ENCODE measurements around the gene MFSD6.

Gene MFSD6

GRCh38 chr2:190365499-190366204 is 42.5 kb upstream of the MFSD6 start:
- TF ChIP-seq, protein P1, sequence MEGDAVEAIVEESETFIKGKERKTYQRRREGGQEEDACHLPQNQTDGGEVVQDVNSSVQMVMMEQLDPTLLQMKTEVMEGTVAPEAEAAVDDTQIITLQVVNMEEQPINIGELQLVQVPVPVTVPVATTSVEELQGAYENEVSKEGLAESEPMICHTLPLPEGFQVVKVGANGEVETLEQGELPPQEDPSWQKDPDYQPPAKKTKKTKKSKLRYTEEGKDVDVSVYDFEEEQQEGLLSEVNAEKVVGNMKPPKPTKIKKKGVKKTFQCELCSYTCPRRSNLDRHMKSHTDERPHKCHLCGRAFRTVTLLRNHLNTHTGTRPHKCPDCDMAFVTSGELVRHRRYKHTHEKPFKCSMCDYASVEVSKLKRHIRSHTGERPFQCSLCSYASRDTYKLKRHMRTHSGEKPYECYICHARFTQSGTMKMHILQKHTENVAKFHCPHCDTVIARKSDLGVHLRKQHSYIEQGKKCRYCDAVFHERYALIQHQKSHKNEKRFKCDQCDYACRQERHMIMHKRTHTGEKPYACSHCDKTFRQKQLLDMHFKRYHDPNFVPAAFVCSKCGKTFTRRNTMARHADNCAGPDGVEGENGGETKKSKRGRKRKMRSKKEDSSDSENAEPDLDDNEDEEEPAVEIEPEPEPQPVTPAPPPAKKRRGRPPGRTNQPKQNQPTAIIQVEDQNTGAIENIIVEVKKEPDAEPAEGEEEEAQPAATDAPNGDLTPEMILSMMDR (IDR thresholded peaks at IDR 0.05; ENCODE audit: low read depth, low read length), result no peak
- no peak for DNase-seq (ENCODE audit: low read depth in 2 of 2)

GRCh38 chr2:190366248-190366753 is 41.9 kb upstream of the MFSD6 start:
- no peak for DNase-seq (ENCODE audit: low read depth in 2 of 2)
- TF ChIP-seq, protein P1 (IDR thresholded peaks at IDR 0.05; ENCODE audit: low read depth, low read length), result no peak
- H3K4me3 ChIP-seq (replicated peaks in 1 of 2; ENCODE audit: low read depth in 2 of 2, low read length in 2 of 2), result no peak overlapping the region

More at GRCh38 chr2:190365499-190366204, 42.5 kb upstream of the MFSD6 start:
- H3K4me3 ChIP-seq (replicated peaks in 1 of 2; ENCODE audit: low read depth in 2 of 2, low read length in 2 of 2), result no peak overlapping the region

GRCh38 chr2:190367091-190367490 is 41.1 kb upstream of the MFSD6 start:
- no peak overlapping the region for H3K4me3 ChIP-seq (replicated peaks in 1 of 2; ENCODE audit: low read depth in 2 of 2, low read length in 2 of 2)
- DNase-seq (ENCODE audit: low read depth in 2 of 2), result no peak
- TF ChIP-seq, protein P1 (IDR thresholded peaks at IDR 0.05; ENCODE audit: low read depth, low read length), result no peak

GRCh38 chr2:190369635-190370034 is 38.5 kb upstream of the MFSD6 start:
- TF ChIP-seq, protein P1 (IDR thresholded peaks at IDR 0.05; ENCODE audit: low read depth, low read length), result no peak
- no peak for DNase-seq (ENCODE audit: low read depth in 2 of 2)

GRCh38 chr2:190376083-190376482 is 32.1 kb upstream of the MFSD6 start:
- DNase-seq (ENCODE audit: low read depth in 2 of 2), result no peak
- TF ChIP-seq, protein P1 (IDR thresholded peaks at IDR 0.05; ENCODE audit: low read depth, low read length), result no peak
- H3K4me3 ChIP-seq (replicated peaks in 1 of 2; ENCODE audit: low read depth in 2 of 2, low read length in 2 of 2), result no peak overlapping the region

More at GRCh38 chr2:190369635-190370034, 38.5 kb upstream of the MFSD6 start:
- H3K4me3 ChIP-seq (replicated peaks in 1 of 2; ENCODE audit: low read depth in 2 of 2, low read length in 2 of 2), result no peak overlapping the region

- TF ChIP-seq, protein P1 (IDR thresholded peaks at IDR 0.05; ENCODE audit: low read depth, low read length), result no peak
- DNase-seq (ENCODE audit: low read depth in 2 of 2), result no peak
- H3K4me3 ChIP-seq (replicated peaks in 1 of 2; ENCODE audit: low read depth in 2 of 2, low read length in 2 of 2), result no peak overlapping the region
Observed at GRCh38 chr2:190376591-190377245, 31.4 kb upstream of the MFSD6 start.
